ENCODE data around the gene RNF224.

The RNF224 gene

GRCh38 chr9:137227054-137227852 is at the start of gene RNF224:
RNF224 (plus strand) TSS chr9:137227502; CDS start chr9:137228336, 834 bp downstream.
- no peak for DNase-seq

GRCh38 chr9:137178201-137178938 is 48.9 kb upstream of the RNF224 start:
- no peak for DNase-seq

- DNase-seq, result no peak
Measured at GRCh38 chr9:137178939-137179630, 48.2 kb upstream of the RNF224 start.

- DNase-seq, result no peak
Measured at GRCh38 chr9:137179761-137180160, 47.5 kb upstream of the RNF224 start.

GRCh38 chr9:137180491-137180890 is 46.8 kb upstream of the RNF224 start:
- no peak for DNase-seq

GRCh38 chr9:137181680-137182079 is 45.6 kb upstream of the RNF224 start:
- DNase-seq, result no peak

GRCh38 chr9:137182836-137183235 is 44.5 kb upstream of the RNF224 start:
- no peak for DNase-seq

GRCh38 chr9:137183980-137184595 is 43.2 kb upstream of the RNF224 start:
- no peak for DNase-seq

- no peak for DNase-seq
Measured at GRCh38 chr9:137184881-137185660, 42.2 kb upstream of the RNF224 start.

GRCh38 chr9:137185921-137186320 is 41.4 kb upstream of the RNF224 start:
- DNase-seq, result no peak

GRCh38 chr9:137186385-137186784 is 40.9 kb upstream of the RNF224 start:
- no peak for DNase-seq

GRCh38 chr9:137187386-137187785 is 39.9 kb upstream of the RNF224 start:
- DNase-seq, result no peak

- DNase-seq, result no peak
Measured at GRCh38 chr9:137188086-137188489, 39.2 kb upstream of the RNF224 start.

GRCh38 chr9:137188490-137189296 is 38.6 kb upstream of the RNF224 start, which contains the start of the genes ANAPC2 and SSNA1:
ANAPC2 (minus strand) TSS chr9:137188560; CDS start chr9:137188532, 28 bp downstream.
SSNA1 (plus strand) TSS chr9:137188676; CDS start chr9:137188727, 51 bp downstream.
- peak; percentile 36 for DNase-seq

- DNase-seq, result no peak
Measured at GRCh38 chr9:137189297-137190295, 37.7 kb upstream of the RNF224 start.

GRCh38 chr9:137190315-137190856 is 36.9 kb upstream of the RNF224 start:
- no peak for DNase-seq

GRCh38 chr9:137191245-137191644 is 36.1 kb upstream of the RNF224 start:
- no peak for DNase-seq

- no peak for DNase-seq
Measured at GRCh38 chr9:137191691-137192447, 35.4 kb upstream of the RNF224 start.

GRCh38 chr9:137192448-137192780 is 34.9 kb upstream of the RNF224 start:
- DNase-seq, result no peak
